ENCODE data around the gene HELZ2.

DNA sequence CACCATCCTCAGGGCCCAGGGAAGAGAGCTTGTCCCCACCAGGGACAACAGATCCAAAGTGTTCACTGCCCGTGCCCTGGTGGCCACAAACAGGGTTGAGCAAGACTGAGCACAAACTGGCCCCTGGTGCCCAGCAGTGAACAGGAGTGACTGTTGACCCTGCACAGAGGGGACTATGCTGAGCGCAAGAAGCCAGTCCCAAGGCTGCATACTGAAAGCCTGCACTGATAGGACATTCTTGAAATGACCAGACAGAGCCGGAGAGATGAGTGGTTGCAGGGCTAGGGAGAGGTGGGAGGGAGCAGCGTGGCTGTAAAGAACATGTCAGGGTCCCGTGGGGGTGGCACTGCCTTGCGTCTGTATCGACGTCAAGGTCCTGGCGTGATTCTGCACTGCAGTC, 23.0 kb downstream of the HELZ2 start:
- TF ChIP-seq, protein P1, sequence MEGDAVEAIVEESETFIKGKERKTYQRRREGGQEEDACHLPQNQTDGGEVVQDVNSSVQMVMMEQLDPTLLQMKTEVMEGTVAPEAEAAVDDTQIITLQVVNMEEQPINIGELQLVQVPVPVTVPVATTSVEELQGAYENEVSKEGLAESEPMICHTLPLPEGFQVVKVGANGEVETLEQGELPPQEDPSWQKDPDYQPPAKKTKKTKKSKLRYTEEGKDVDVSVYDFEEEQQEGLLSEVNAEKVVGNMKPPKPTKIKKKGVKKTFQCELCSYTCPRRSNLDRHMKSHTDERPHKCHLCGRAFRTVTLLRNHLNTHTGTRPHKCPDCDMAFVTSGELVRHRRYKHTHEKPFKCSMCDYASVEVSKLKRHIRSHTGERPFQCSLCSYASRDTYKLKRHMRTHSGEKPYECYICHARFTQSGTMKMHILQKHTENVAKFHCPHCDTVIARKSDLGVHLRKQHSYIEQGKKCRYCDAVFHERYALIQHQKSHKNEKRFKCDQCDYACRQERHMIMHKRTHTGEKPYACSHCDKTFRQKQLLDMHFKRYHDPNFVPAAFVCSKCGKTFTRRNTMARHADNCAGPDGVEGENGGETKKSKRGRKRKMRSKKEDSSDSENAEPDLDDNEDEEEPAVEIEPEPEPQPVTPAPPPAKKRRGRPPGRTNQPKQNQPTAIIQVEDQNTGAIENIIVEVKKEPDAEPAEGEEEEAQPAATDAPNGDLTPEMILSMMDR (IDR thresholded peaks at IDR 0.05; ENCODE audit: insufficient read depth, low read depth, low read length) = no peak
- TF ChIP-seq EZH2 (IDR thresholded peaks at IDR 0.05; ENCODE audit: insufficient read depth, low read length) = no peak
